ENCODE measurements around the gene SCP2.

DNA sequence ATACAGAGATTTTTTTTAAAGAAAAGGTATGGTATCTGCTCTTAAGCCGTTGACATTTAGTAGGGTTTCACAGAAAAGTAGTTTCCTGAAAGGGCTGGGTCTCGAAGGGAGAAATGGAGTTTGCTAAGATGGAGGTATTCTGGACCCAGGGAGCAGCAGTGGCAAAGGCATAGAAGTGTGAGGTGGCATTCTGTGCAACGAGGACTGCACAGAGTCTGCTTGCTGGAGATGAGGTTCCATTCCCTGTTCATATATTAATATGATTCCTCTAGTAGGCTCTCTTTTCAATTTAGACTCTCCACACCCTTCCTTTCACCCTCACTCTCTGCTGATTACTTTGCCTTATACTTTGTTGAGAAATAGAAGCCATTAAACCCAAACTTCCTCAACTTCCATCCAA is 96.5 kb downstream of the SCP2 start:
- no peak for TF ChIP-seq CTCF (IDR thresholded peaks at IDR 0.05; ENCODE audit: low read depth, low read length, poor library complexity, severe bottlenecking)
- no peak for TF ChIP-seq EZH2phosphoT487 (IDR thresholded peaks at IDR 0.05; ENCODE audit: borderline replicate concordance, low read length)

Data from DOHH2 (cell line).